Stimulated activated CD8-positive, alpha-beta memory T cell treated with anti-CD3 and anti-CD28 coated beads, Interleukin-15, amount 100 ng/mL, for 4 hours (primary cell): ENCODE data around the gene NCDN.

ENCODE experiments used
- DNase-seq, 2 donors: peaks; one replicate each; pipeline ENCODE4 v3.0.0-alpha.2; 2020; ENCODE audit warnings: low read depth in 2 of 2

NCDN gene

DNA sequence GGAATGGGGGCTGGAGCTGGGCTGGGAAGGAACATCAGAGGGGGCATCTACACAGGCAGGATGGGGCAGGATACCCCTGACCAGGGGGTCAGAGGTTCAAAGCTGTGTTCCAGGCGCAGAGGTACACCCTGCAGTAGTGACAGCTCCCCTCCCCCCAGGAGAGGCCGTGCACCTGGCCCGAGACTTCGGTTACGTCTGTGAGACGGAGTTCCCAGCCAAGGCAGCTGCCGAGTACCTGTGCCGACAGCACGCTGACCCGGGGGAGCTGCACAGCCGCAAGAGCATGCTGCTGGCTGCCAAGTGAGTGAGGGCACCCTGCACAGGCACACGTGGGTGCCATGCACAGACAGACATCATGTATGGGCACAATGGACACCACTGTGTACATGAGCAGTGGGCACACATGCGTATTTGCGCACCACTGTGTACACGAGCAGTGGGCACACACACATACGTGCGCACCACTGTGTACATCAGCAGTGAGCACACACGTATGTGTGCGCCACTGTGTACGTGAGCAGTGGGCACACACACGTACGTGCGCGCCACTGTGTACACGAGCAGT lies 33.0 kb downstream of the NCDN start:
- DNase-seq, result no peak

DNA sequence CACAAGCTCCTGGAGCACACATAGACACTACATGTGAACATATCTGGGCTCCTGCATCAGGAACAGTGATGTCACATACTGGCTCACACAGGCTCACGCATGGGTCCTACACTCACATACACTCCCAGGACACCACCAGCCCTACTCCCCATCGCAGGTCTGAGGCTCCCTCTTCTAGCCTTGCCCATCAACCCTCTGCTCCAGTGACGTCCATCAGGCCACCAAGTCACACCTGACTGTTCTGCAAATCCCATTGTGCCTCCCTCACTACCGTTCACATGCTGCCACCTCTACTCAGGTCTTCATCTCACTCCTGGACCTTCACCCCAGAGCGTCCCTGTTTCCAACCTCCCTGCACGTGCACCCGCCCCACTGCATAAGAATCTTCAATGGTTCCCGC lies 33.6 kb downstream of the NCDN start:
- no peak for DNase-seq

DNA sequence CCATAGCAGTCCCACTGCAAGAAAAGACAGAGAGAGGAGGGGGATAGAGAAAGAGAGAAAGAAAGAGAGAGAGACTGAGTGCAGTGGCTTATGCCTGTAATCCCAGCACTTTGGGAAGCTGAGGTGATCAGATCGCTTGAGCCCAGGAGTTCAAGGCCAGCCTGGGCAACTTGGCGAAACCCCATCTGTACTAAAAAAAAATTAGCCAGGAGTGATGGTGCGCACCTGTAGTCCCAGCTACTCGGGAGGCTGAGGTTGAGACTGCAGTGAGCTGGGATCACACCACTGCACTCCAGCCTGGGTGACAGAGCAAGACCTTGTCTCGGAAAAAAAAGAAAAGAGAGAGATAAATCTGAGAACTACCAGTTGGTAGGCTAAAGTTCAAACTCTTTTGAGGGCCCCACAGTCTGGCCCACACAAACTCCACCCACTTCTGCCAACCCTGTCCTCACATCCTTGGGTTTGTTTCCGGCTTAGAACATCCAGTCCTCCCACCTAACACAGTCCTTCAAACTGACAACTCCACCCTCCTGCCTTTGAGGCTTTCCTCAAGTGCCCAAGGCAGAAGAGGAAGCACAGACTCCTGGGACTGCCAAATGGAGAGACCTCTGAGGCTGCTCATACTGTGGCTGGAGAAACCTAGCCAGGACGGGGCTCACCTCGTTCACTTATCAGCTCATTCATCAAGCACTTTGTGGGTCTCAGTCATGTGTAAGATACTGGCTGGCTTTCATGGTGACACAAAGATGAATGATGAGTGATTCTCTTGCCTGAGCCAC lies 35.6 kb downstream of the NCDN start:
- no peak for DNase-seq

DNA sequence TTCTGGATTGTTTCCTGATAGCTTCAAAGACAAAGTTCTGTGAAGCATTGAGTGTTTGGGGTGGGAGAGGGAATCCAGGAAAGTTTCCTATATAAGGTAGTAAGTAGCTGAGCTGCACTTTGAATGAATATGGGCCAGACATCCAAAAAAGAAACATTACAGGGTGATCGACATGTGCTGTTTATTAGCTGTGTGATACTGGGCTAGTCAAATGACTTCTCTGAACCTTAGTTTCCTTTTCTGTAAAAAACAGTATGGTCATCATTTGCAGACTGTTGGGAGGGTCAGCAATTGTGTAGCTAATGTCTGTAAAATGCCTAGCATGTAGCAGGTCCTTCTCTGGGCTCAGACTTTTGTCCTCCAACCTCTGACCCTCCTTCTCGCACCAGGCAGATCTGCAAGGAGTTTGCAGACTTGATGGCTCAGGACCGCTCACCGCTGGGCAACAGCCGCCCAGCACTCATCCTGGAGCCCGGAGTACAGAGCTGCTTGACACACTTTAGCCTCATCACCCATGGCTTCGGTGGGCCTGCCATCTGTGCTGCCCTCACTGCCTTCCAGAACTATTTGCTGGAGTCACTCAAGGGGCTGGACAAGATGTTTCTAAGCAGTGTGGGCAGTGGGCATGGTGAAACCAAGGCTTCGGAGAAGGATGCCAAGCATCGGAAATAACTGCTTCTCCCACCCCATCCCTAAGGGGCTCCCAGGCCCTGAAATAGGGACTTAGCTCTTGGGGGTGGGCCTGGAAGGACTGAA lies 36.6 kb downstream of the NCDN start:
- DNase-seq, result no peak

DNA sequence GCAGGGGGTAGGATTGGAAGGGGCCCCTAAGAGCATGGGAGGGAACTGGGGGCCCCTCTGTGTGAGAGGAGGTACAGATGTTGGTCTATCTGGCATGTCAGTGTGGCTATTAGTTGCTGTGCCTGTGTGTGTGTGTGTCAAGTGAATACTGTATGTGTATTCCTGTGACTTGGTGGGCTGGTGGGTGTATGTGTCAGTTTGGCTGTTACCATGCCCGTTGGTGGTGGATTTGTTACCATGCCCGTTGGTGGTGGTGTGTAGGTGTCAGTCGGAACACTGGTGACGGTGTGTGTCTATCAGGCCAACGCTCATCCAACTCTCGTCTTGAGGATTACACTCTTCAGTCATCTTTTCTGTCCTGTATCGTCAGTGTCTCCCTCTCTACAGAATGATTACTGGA lies 38.1 kb downstream of the NCDN start:
- no peak for DNase-seq

DNA sequence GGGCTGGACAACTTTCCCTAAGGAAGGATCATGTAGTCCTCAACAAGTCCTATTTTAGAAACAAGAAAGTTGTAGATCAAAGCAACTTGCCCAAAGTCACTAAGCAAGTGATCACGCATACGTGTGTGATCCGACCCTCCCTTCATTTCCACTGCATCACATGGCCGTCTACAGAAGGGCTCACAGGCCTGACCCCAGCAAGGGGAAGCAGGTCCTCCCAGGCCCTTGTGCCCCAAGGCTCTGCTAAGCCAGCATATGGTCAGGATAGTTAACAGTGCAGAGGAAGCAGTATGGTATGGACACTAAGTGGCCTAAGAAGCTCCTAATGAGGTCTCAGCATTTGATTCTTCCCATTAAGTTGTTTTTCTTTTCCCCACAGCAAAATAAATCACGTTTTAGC lies 40.3 kb downstream of the NCDN start:
- DNase-seq, result no peak

DNA sequence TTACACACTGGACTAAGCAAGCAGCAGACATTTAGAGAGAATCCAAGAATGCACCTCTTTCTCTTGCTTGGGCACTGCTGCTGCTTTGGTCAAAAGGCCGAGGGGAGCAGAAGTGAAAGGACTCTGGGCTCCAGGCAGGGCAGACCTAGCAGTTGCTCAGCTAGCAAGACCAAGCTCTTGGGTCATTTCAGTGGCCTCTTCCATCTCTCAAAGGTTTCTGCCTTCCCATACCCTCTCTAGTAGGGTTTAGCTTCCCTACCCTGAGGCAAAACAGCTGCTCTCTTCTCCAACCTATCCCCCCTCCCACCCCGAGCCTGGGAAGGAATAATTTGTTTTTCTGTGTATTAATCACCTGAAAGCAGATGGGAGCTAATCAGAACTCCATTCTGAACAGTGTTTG lies 41.3 kb downstream of the NCDN start:
- no peak for DNase-seq

DNA sequence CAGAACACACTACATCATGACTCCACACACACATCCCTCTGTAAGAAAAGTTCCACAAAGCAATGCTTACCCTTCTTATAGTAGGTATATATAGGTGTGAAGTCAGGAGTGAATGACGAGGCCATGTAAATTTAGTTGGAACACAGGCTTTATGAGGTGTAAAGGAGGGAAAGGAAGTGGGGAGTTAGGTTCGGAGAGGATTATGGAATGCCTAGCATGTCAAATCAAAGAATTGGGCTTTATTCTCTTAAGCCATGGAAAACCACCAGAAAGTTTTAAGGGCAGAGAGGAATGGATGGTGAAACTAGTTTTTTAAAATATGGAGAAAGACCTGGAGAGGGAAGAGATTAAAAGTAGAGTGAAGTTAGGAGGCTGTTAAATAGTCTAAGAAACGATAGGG lies 41.8 kb downstream of the NCDN start:
- DNase-seq, result no peak

DNA sequence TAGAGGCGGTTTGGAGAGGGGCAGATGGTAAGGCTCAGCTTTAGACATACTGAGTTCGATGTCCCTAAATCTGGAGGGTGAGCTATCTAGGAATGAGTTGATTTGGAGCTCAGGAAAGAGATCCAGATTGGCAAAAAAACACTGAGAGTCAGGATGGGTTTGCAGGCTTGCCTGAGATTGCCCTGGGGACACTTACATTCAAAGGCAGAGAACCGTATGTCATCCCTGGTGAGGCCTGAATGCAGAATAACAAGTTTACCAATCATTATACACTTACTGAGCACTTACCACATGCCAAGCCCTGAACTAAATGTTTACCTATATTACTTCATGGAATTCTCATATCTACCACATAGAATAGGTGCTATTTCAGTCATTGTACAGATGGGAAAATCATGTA lies 43.0 kb downstream of the NCDN start:
- no peak for DNase-seq

DNA sequence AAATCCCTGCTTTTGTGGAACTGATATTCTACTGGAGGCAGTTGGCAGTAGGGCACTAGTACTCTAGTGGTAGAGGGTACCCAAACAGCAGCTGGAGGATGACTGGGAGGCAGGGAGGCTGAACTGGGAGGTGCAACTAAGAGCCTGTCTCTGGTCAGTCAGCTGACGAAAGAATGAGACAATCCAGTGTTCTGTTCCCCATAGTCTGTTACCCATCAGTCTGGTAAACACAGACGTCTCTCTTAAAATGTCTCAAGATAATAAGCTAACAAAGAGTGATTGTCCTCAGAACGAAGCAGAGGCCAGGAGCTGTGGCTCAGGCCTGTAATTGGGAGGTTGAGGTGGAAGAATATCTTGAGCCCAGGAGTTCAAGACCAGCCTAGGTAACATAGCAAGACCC lies 45.9 kb downstream of the NCDN start:
- DNase-seq, result no peak

DNA sequence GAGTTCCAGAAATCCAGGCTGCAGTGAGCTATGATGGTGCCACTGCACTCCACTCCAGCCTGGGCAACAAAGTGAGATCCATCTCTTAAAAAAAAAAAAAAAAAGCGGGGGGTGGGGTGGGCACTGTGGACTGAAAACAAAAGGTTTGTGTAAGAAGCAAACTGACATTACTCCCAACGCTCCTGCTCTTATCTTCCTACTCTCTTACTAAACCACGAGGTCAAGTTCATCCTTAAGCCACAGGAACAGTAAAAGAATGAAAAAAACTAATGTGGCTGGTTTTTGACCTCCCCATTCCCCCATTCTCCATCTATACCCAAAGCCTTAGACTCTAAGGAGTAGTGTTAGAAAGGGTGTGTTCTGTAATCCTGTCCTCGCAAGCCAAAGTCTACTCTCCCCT lies 46.3 kb downstream of the NCDN start:
- no peak for DNase-seq

DNA sequence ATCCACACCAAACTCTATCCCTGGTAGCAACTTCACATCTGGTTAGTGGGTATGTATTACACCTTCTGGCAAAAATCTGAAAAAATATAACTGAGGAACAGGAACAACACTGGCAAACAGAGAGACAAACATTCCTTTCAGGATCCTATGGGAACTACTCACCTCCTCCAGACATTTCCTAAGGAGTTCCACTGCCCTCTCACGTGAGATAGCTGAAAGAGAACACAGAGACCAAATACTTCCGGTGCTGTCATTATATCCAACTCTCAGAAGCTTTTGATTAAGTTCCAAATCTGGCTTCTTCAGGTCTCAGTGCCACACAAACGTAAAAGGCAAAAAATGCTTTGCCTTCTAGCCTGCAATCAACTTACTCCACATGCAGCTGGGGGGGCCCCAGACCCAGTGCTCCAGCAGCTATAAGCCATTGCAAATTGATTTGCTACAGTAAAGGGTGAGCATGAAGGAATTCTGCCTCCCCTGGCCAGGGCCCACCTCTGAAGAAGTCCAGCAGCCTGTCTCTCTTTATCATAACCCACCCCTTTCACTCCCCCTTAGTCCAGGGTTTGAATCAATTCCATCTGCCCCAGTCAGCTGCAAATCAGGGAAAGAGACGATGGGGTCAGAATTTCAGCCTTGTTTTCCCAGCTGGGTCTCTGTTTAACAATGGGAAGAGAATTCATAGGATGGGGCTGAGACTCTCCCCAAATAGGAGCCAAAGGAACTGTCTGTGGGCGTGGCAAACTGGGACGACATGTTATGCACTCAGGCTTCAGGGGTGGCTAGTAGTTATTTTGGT lies 47.7 kb downstream of the NCDN start:
- DNase-seq, result no peak

DNA sequence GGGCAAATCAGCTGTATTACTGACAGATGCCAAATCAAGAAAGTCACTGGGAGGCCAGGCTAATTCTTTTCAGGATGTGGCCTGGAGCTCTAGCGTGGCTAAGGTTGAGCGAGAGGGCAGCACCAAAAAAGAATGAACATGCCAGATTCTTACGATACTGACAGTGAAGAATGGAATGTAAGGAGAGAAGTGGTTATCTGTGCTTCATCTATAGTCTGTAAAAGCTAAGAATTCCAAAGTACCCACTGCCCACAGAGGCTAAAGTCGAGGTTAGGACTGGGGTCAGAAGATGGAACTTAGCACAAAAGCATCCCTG lies 48.2 kb downstream of the NCDN start:
- DNase-seq, result no peak

DNA sequence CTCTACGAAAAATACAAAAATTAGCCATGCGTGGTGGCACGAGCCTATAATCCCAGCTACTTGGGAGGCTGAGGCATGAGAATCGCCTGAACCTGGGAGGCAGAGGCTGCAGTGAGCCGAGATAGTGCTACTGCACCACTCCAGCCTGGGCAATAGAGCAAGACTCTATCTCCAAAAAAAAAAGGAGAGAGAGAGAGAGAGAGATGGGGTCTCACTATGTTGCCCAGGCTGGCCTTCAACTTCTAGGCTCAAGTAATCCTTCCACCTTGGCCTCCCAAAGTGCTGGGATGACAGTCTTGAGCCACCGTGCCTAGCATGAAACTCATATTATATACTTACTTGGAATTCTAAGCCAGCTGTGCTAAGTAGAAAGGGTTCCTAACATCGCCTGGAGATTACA lies 54.1 kb downstream of the NCDN start:
- no peak for DNase-seq

DNA sequence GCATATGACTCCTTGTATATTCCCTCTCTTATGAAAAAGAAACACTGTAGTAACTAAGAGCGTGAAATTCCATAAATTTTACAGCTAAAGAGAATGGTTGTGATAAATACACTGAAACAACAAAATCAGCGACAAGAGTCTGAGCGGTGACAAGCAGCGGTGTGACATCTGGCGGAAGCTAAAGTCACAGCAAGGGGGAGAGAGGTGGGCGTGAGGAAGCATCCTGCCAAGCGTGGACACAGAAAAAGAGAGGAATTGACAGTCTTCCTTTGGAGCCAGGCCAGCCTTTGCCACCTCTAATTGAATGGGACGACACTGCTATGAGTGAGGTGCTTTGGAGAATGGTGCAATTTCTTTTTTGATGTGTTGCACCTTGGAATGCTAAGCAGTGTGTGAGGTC lies 57.8 kb downstream of the NCDN start:
- no peak for DNase-seq
